Neuron (in vitro differentiated cells): ENCODE data around the gene MAS1L.

ENCODE experiments used
- H2AFZ ChIP-seq: one replicate; pipeline ENCODE4 v1.6.1; 2013; ENCODE audit warnings: low read depth, mild to moderate bottlenecking, inconsistent platforms, low read length, moderate library complexity
- H3K27me3 ChIP-seq: one replicate; pipeline ENCODE4 v1.6.1; 2013; ENCODE audit warnings: low read length; ENCODE audit not compliant: insufficient read depth
- H3K36me3 ChIP-seq: one replicate; pipeline ENCODE4 v1.6.1; 2013; ENCODE audit warnings: low read length; ENCODE audit not compliant: insufficient read depth
- H3K4me1 ChIP-seq: one replicate; pipeline ENCODE4 v1.6.1; 2013; ENCODE audit warnings: low read length; ENCODE audit not compliant: insufficient read depth
- H3K4me3 ChIP-seq: 2 replicates; pipeline ENCODE4 v1.5.1; 2013; ENCODE audit warnings: mild to moderate bottlenecking, low read length, moderate library complexity
- H3K9me3 ChIP-seq: one replicate; pipeline ENCODE4 v1.6.1; 2013; ENCODE audit warnings: low read length

The MAS1L gene

GRCh38 chr6:29489286-29489685, 1.5 kb upstream of the MAS1L start:
- H3K9me3 ChIP-seq = no peaks in the 10 kb centered on the region
- no peaks in the 10 kb centered on the region for H3K36me3 ChIP-seq
- no peaks in the 10 kb centered on the region for H3K4me1 ChIP-seq
- no peak overlapping the region for H2AFZ ChIP-seq
- no peak overlapping the region for H3K4me3 ChIP-seq
- no peaks in the 10 kb centered on the region for H3K27me3 ChIP-seq

DNA sequence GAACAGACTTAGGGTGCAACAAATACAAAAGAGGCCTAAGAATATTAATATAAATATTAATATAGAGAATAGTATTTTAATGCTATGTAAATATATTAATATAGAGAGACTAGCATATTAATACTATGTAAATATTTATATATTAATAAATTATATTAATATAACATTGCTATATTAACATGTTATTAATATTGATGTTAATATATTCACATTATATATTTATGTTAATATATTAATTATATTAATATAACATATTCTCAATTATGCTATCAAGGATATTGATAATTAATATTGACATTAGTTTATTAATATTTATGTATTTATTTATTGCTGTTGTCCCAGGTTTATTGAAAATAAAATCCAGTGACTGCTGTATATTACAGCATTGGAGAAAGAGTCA, 1.1 kb upstream of the MAS1L start:
- H3K36me3 ChIP-seq = no peaks in the 10 kb centered on the region
- H3K27me3 ChIP-seq = no peaks in the 10 kb centered on the region
- no peaks in the 10 kb centered on the region for H3K9me3 ChIP-seq
- no peak overlapping the region for H3K4me3 ChIP-seq
- H3K4me1 ChIP-seq = no peaks in the 10 kb centered on the region
- no peak overlapping the region for H2AFZ ChIP-seq

- Histone ChIP-seq H2AFZ (no peak overlapping the region), H3K4me3 (no peak overlapping the region), H3K27me3 (no peaks in the 10 kb centered on the region), H3K4me1 (no peaks in the 10 kb centered on the region), H3K36me3 (no peaks in the 10 kb centered on the region), H3K9me3 (no peaks in the 10 kb centered on the region)
These were observed 625 bp downstream of the MAS1L start for GRCh38 chr6:29487131-29487530.

GRCh38 chr6:29486577-29486976, 1.2 kb downstream of the MAS1L start:
- Histone ChIP-seq H3K4me3 (no peak overlapping the region), H3K4me1 (no peaks in the 10 kb centered on the region)

DNA sequence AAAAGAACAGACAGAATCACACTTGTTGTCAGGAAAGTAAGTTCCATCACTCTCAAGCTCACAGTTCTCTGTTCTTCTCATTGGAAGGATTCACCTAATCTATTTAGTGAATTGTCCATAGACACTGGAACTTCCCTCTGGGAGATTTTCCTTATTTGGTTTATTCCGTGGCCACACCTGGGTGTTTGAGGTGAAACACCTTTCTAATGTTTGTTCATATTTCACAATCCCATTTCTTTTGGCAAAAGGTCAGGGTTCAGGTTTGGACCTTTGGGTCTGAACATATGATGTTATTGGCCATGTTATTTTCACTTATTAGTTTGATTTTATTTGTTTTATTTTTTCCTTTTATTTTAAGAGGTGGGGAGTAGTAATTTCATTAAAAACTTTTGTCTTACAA, 4.0 kb downstream of the MAS1L start:
- H3K4me1 ChIP-seq = no peaks in the 10 kb centered on the region
- H3K27me3 ChIP-seq = no peaks in the 10 kb centered on the region
- no peaks in the 10 kb centered on the region for H3K36me3 ChIP-seq
- no peaks in the 10 kb centered on the region for H3K9me3 ChIP-seq
- no peak overlapping the region for H2AFZ ChIP-seq
- H3K4me3 ChIP-seq = no peak overlapping the region

More at GRCh38 chr6:29486577-29486976, 1.2 kb downstream of the MAS1L start:
- H3K27me3 ChIP-seq = no peaks in the 10 kb centered on the region
- H3K36me3 ChIP-seq = no peaks in the 10 kb centered on the region
- H3K9me3 ChIP-seq = no peaks in the 10 kb centered on the region
- no peak overlapping the region for H2AFZ ChIP-seq

GRCh38 chr6:29483186-29483585, 4.6 kb downstream of the MAS1L start:
- Histone ChIP-seq H3K4me1 (no peaks in the 10 kb centered on the region), H3K4me3 (no peak overlapping the region), H3K36me3 (no peaks in the 10 kb centered on the region), H2AFZ (no peak overlapping the region), H3K27me3 (no peaks in the 10 kb centered on the region), H3K9me3 (no peaks in the 10 kb centered on the region)

DNA sequence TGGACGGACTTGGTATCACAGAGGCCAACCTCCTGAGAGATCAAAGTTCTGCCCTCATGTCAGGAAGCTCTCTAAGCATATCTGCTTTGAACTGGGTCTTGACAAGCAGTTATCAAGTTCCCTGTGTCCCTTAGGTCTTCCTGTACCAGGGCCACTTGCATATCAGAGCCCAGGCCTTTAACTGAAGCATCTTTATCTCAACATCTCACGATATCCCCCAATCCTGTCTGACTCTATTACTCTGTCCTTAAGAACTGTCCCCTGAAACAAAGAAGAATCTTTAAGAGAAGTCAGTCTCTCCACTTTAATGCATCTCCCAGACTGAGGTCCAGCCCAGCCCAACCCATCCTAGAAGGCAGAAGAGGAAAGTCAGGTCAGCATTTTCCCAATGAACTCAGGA, 8.2 kb downstream of the MAS1L start:
- H3K27me3 ChIP-seq = no peaks in the 10 kb centered on the region
- no peaks in the 10 kb centered on the region for H3K9me3 ChIP-seq
- no peaks in the 10 kb centered on the region for H3K4me1 ChIP-seq
- no peaks in the 10 kb centered on the region for H3K36me3 ChIP-seq
- H2AFZ ChIP-seq = no peak overlapping the region
- H3K4me3 ChIP-seq = no peak overlapping the region

DNA sequence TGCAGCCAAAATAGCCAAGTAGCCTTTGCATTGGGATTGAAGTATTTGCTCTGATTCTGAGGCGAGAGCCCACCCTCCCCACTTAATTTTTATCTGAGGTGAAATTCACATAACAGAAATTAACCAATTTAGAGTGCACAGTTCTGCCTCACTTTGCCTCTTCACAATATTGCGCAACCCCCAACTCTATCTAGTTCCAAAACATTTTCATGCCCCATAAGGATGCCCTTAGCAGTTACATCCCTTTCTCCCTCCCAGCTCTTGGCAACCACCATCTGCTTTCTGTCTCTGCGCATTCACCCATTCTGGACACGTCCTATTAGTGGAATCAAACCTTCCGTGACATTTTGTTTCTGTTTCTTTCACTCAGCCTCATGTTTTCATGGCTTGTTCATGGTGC, 9.0 kb downstream of the MAS1L start:
- H2AFZ ChIP-seq = no peak overlapping the region
- H3K4me3 ChIP-seq = no peak overlapping the region
- H3K36me3 ChIP-seq = no peaks in the 10 kb centered on the region
- H3K4me1 ChIP-seq = no peaks in the 10 kb centered on the region
- no peaks in the 10 kb centered on the region for H3K27me3 ChIP-seq
- no peaks in the 10 kb centered on the region for H3K9me3 ChIP-seq

- Histone ChIP-seq H3K27me3 (no peaks in the 10 kb centered on the region), H2AFZ (no peak overlapping the region), H3K4me3 (no peak overlapping the region)
These were observed 9.8 kb downstream of the MAS1L start for GRCh38 chr6:29477923-29478450.

GRCh38 chr6:29474996-29475395, 12.8 kb downstream of the MAS1L start:
- Histone ChIP-seq H3K4me3 (no peak overlapping the region), H3K4me1 (no peaks in the 10 kb centered on the region), H2AFZ (no peak overlapping the region), H3K36me3 (no peaks in the 10 kb centered on the region), H3K27me3 (peaks cover 4% of the 10 kb centered on the region), H3K9me3 (no peaks in the 10 kb centered on the region)

More at GRCh38 chr6:29477923-29478450, 9.8 kb downstream of the MAS1L start:
- no peaks in the 10 kb centered on the region for H3K4me1 ChIP-seq
- H3K36me3 ChIP-seq = no peaks in the 10 kb centered on the region
- no peaks in the 10 kb centered on the region for H3K9me3 ChIP-seq

- Histone ChIP-seq H3K27me3 (peaks cover 4% of the 10 kb centered on the region), H3K4me3 (no peak overlapping the region), H3K4me1 (no peaks in the 10 kb centered on the region), H2AFZ (no peak overlapping the region), H3K36me3 (no peaks in the 10 kb centered on the region), H3K9me3 (no peaks in the 10 kb centered on the region)
These were observed 21.5 kb downstream of the MAS1L start for GRCh38 chr6:29466241-29466640.

DNA sequence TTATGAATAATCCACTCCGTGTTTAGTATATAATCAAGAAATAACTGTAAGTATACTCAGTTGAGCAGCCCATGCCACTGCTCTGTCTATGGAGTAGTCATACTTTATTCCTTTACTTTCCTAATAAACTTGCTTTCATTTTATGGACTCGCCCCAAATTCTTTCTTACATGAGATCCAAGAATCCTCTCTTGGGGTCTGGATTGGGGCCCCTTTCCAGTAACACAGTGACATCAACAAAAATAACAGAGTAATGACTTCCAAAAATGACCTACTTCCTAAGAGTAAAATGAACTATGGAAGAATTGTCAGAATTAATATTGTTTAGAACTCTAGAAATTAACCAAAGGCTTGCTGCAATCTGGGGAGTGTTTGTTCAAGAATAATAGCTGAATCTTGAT, 22.0 kb downstream of the MAS1L start:
- Histone ChIP-seq H3K4me1 (no peaks in the 10 kb centered on the region), H3K9me3 (no peaks in the 10 kb centered on the region), H3K4me3 (no peak overlapping the region), H3K27me3 (peaks cover 4% of the 10 kb centered on the region), H3K36me3 (no peaks in the 10 kb centered on the region), H2AFZ (no peak overlapping the region)

- H3K4me3 ChIP-seq = no peak overlapping the region
- no peaks in the 10 kb centered on the region for H3K36me3 ChIP-seq
- no peak overlapping the region for H2AFZ ChIP-seq
- H3K9me3 ChIP-seq = no peaks in the 10 kb centered on the region
- H3K4me1 ChIP-seq = no peaks in the 10 kb centered on the region
- peaks cover under 1% of the 10 kb centered on the region for H3K27me3 ChIP-seq
These were observed 22.5 kb downstream of the MAS1L start for GRCh38 chr6:29465279-29465678.

- H3K36me3 ChIP-seq = no peaks in the 10 kb centered on the region
- H3K4me1 ChIP-seq = no peaks in the 10 kb centered on the region
- no peak overlapping the region for H2AFZ ChIP-seq
- no peak overlapping the region for H3K4me3 ChIP-seq
- no peaks in the 10 kb centered on the region for H3K9me3 ChIP-seq
- peaks cover 6% of the 10 kb centered on the region for H3K27me3 ChIP-seq
These were observed 25.7 kb downstream of the MAS1L start for GRCh38 chr6:29462022-29462421.
